Hepatocyte (in vitro differentiated cells): ENCODE measurements around the gene GHR.

Experiments used
- EZH2 ChIP-seq: fragments of 200-600 bp; sonication (generic); IDR thresholded peaks from 2 replicates; pipeline ENCODE4 v1.6.1; 2016; ENCODE audit warnings: antibody characterized with exemption, mild to moderate bottlenecking, borderline replicate concordance
- EZH2phosphoT487 ChIP-seq: fragments of 200-600 bp; sonication (generic); IDR thresholded peaks from one replicate; pipeline ENCODE4 v1.6.1; 2018; ENCODE audit warnings: antibody characterized with exemption, mild to moderate bottlenecking, low read depth, moderate library complexity; ENCODE audit not compliant: unreplicated experiment, severe bottlenecking
- TF ChIP-seq, protein P1 (sequence below): fragments of 200-600 bp; sonication (generic); IDR thresholded peaks from 2 replicates; pipeline ENCODE4 v1.5.1; 2016; ENCODE audit warnings: antibody characterized with exemption, mild to moderate bottlenecking; ENCODE audit not compliant: poor library complexity

DNA sequence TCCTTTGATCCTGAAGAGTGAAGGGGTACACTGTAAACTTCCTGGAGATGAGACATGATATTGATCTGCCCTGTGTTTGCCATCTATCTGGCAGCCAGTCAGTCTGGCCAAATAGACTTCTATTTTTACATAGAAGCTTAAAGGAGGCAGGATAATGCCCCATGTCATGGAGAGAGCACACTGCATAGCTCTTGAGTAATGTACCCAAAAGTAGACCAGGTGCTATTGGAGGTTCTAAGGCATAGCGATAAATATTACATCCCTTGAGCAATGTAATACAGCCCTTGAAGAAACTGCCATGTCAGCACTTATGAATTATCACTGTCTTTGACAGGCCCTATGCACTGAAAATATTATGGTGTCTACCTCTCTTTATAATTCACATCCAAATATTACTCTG, 131.8 kb downstream of the GHR start:
- TF ChIP-seq, protein P1, sequence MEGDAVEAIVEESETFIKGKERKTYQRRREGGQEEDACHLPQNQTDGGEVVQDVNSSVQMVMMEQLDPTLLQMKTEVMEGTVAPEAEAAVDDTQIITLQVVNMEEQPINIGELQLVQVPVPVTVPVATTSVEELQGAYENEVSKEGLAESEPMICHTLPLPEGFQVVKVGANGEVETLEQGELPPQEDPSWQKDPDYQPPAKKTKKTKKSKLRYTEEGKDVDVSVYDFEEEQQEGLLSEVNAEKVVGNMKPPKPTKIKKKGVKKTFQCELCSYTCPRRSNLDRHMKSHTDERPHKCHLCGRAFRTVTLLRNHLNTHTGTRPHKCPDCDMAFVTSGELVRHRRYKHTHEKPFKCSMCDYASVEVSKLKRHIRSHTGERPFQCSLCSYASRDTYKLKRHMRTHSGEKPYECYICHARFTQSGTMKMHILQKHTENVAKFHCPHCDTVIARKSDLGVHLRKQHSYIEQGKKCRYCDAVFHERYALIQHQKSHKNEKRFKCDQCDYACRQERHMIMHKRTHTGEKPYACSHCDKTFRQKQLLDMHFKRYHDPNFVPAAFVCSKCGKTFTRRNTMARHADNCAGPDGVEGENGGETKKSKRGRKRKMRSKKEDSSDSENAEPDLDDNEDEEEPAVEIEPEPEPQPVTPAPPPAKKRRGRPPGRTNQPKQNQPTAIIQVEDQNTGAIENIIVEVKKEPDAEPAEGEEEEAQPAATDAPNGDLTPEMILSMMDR: no peak
- TF ChIP-seq EZH2 (no peak), EZH2phosphoT487 (no peak)
